ENCODE data around the gene LHCGR.
"Not testable (repeated sequence)": the region's sequence is repeated elsewhere in the genome, so short reads cannot be mapped to it uniquely, and the experiment has no call there.

Gene LHCGR

GRCh38 chr2:48709096-48710034 lies 46.2 kb downstream of the LHCGR start:
- DNase-seq (ENCODE audit: low spot score) = no peak

- no peak for DNase-seq (ENCODE audit: low spot score)
These were observed 48.1 kb downstream of the LHCGR start for GRCh38 chr2:48707466-48707865.

- not testable (repeated sequence) for DNase-seq (ENCODE audit: low spot score)
These were observed 51.9 kb downstream of the LHCGR start for GRCh38 chr2:48703621-48704020.

- no peak for DNase-seq (ENCODE audit: low spot score)
These were observed 56.1 kb downstream of the LHCGR start for GRCh38 chr2:48699348-48699930.

GRCh38 chr2:48696881-48697280 lies 58.6 kb downstream of the LHCGR start:
- DNase-seq (ENCODE audit: low spot score) = no peak

GRCh38 chr2:48695991-48696390 lies 59.5 kb downstream of the LHCGR start:
- DNase-seq (ENCODE audit: low spot score) = no peak

- DNase-seq (ENCODE audit: low spot score) = no peak
These were observed 61.4 kb downstream of the LHCGR start for GRCh38 chr2:48694149-48694548.

GRCh38 chr2:48693645-48694044 lies 61.9 kb downstream of the LHCGR start:
- DNase-seq (ENCODE audit: low spot score) = no peak

GRCh38 chr2:48693066-48693465 lies 62.5 kb downstream of the LHCGR start:
- DNase-seq (ENCODE audit: low spot score) = no peak

- no peak for DNase-seq (ENCODE audit: low spot score)
These were observed 63.4 kb downstream of the LHCGR start for GRCh38 chr2:48691935-48692691.

- no peak for DNase-seq (ENCODE audit: low spot score)
These were observed 70.4 kb downstream of the LHCGR start for GRCh38 chr2:48685126-48685525.

GRCh38 chr2:48677450-48677849 lies 78.1 kb downstream of the LHCGR start:
- DNase-seq (ENCODE audit: low spot score) = no peak

- DNase-seq (ENCODE audit: low spot score) = no peak
These were observed 80.6 kb downstream of the LHCGR start for GRCh38 chr2:48674933-48675332.

GRCh38 chr2:48673581-48673980 lies 81.9 kb downstream of the LHCGR start:
- DNase-seq (ENCODE audit: low spot score) = no peak

GRCh38 chr2:48668992-48669391 lies 86.5 kb downstream of the LHCGR start:
- no peak for DNase-seq (ENCODE audit: low spot score)

GRCh38 chr2:48651158-48651790 lies 104.2 kb downstream of the LHCGR start:
- DNase-seq (ENCODE audit: low spot score) = no peak

GRCh38 chr2:48638261-48638660 lies 117.3 kb downstream of the LHCGR start:
- no peak for DNase-seq (ENCODE audit: low spot score)

All from hematopoietic multipotent progenitor cell treated with erythropoietin and hydrocortisone succinate and interleukin-3 and kit ligand, for 17 days (in vitro differentiated cells).